Esophagus squamous epithelium (tissue), 4 donors: ENCODE data around the gene DPYSL5.

Experiments used
- CTCF ChIP-seq, 6 experiments: fragments of 450-650 bp in 4 of 6; fragments of 200-600 bp in 2 of 6; sonication (generic) in 2 of 6; IDR thresholded peaks; one replicate each; pipeline ENCODE4 v1.5.1; 2016 to 2019; ENCODE audit warnings: antibody characterized with exemption in 6 of 6, mild to moderate bottlenecking in 4 of 6, moderate library complexity in 4 of 6
- POLR2A ChIP-seq, 4 donors: fragments of 450-650 bp; IDR thresholded peaks; one replicate each; pipeline ENCODE4 v1.6.1; 2017; ENCODE audit warnings: antibody characterized with exemption in 4 of 4, mild to moderate bottlenecking in 4 of 4, moderate library complexity in 3 of 4

GRCh38 chr2:26925100-26925791, 77.3 kb downstream of the DPYSL5 start:
- TF ChIP-seq CTCF (IDR thresholded peaks at IDR 0.05) (no peak), POLR2A (IDR thresholded peaks at IDR 0.05) (no peak)
